Naive thymus-derived CD4-positive, alpha-beta T cell (primary cell): ENCODE measurements around the gene BCL2L13. TPM values are rescaled to one million over a fixed set of nuclear protein-coding genes. Genes with fewer than 3 reads are reported as not detected.

Source experiments
- ATAC-seq: fragments of 150-1000 bp; cut with Tn5 transposase; 2 replicates; pipeline ENCODE4 v1.10.0; 2021; ENCODE audit warnings: mild to moderate bottlenecking, moderate library complexity
- CTCF ChIA-PET: fragments of 350-600 bp; sonication (Branson Sonifier 250); formaldehyde crosslinking; loops from one replicate; lab custom pipeline; 2021; ENCODE audit warnings: antibody characterized with exemption; lab: Charles Lee
- POLR2A ChIA-PET: fragments of 350-600 bp; sonication (Branson Sonifier 250); formaldehyde crosslinking; loops from one replicate; lab custom pipeline; 2021; ENCODE audit warnings: antibody characterized with exemption, inconsistent platforms; lab: Charles Lee
- DNase-seq, 9 donors: peaks; one replicate each; pipeline versions ENCODE4 v3.0.0 to v3.0.0-alpha.2; 2020 to 2022; ENCODE audit warnings: mixed read lengths in 1 of 9
- H3K27ac ChIP-seq: one replicate; pipeline ENCODE4 v1.7.0; 2013; ENCODE audit warnings: mild to moderate bottlenecking, low read depth, low read length, moderate library complexity
- H3K27me3 ChIP-seq, 2 donors: one replicate each; pipeline ENCODE4 v1.7.0; 2013; ENCODE audit warnings: low read length in 2 of 2, mild to moderate bottlenecking in 2 of 2, moderate library complexity in 2 of 2; ENCODE audit not compliant: control insufficient read depth in 2 of 2, insufficient read depth in 2 of 2
- H3K36me3 ChIP-seq, 3 experiments: 1 replicate in 2 of 3; 2 replicates in 1 of 3; pipeline ENCODE4 v1.7.0; 2013; ENCODE audit warnings: low read length in 3 of 3, mild to moderate bottlenecking in 3 of 3, moderate library complexity in 1 of 3; ENCODE audit not compliant: insufficient read depth in 3 of 3, control insufficient read depth in 2 of 3
- H3K4me1 ChIP-seq, 2 donors: one replicate each; pipeline ENCODE4 v1.7.0; 2013; ENCODE audit warnings: low read length in 2 of 2, mild to moderate bottlenecking in 2 of 2, moderate library complexity in 1 of 2; ENCODE audit not compliant: control insufficient read depth in 2 of 2, insufficient read depth in 2 of 2
- H3K4me3 ChIP-seq: 2 replicates; pipeline ENCODE4 v1.7.0; 2013; ENCODE audit warnings: mild to moderate bottlenecking, low read length
- H3K9me3 ChIP-seq, 3 experiments: 1 replicate in 2 of 3; 2 replicates in 1 of 3; pipeline ENCODE4 v1.7.0; 2013; ENCODE audit warnings: low read length in 3 of 3; ENCODE audit not compliant: control insufficient read depth in 2 of 3
- H3K27ac Mint-ChIP-seq, 9 donors: one replicate each; pipeline ENCODE4 v1.8.0; 2020 to 2022; ENCODE audit warnings: mixed read lengths in 9 of 9, mild to moderate bottlenecking in 8 of 9, moderate library complexity in 5 of 9, inconsistent platforms in 2 of 9
- H3K27me3 Mint-ChIP-seq, 5 donors: one replicate each; pipeline ENCODE4 v1.8.0; 2021 to 2022; ENCODE audit warnings: mixed read lengths in 5 of 5, mild to moderate bottlenecking in 1 of 5
- H3K36me3 Mint-ChIP-seq, 5 donors: one replicate each; pipeline ENCODE4 v1.8.0; 2020 to 2022; ENCODE audit warnings: mixed read lengths in 5 of 5, mild to moderate bottlenecking in 3 of 5, inconsistent platforms in 1 of 5
- H3K4me1 Mint-ChIP-seq, 7 donors: one replicate each; pipeline ENCODE4 v1.8.0; 2020 to 2022; ENCODE audit warnings: mixed read lengths in 7 of 7, mild to moderate bottlenecking in 3 of 7, inconsistent platforms in 1 of 7
- H3K4me3 Mint-ChIP-seq, 10 donors: one replicate each; pipeline ENCODE4 v1.8.0; 2020 to 2022; ENCODE audit warnings: mild to moderate bottlenecking in 10 of 10, mixed read lengths in 10 of 10, moderate library complexity in 6 of 10, inconsistent platforms in 2 of 10
- H3K9me3 Mint-ChIP-seq, 11 donors: one replicate each; pipeline ENCODE4 v1.8.0; 2020 to 2022; ENCODE audit warnings: mixed read lengths in 11 of 11, mild to moderate bottlenecking in 4 of 11, inconsistent platforms in 1 of 11, moderate library complexity in 1 of 11
- intact Hi-C, 2 donors: fragments of 100-400 bp; cut with micrococcal nuclease; formaldehyde crosslinking; loops; one replicate each; pipeline ENCODE4 v1.15.1; 2023
- polyA plus RNA-seq, 2 donors: library from polyadenylated mRNA; unstranded; fragments of 300-500 nt; fragmentation: Illumina TruSeq; gene quantifications; one replicate each; pipeline ENCODE4 v1.2.3, GENCODE V29; 2021
- total RNA-seq, 6 experiments: library from RNA in 5 of 6; stranded (reverse) in 5 of 6; gene quantifications; 1 replicate in 5 of 6; 2 replicates in 1 of 6; pipeline ENCODE4 v1.2.3 and lab custom pipeline; 2021 to 2026

The BCL2L13 gene
- total and polyA plus RNA-seq, 7 experiments from 2014 or later: 21.9 to 48.0 (median 33.0) TPM

- ChIA-PET POLR2A (interaction anchor here (0.7 to 2.3 kb wide), 4 partner anchors 9 to 305 kb away, joined by 3 to 7 read pairs (median 3); partner anchors contain the start of gene BCL2L13), CTCF (interaction anchor here (1.2 to 2.4 kb wide), 3 partner anchors 11 to 32 kb away, joined by 3 to 12 read pairs (median 9); no protein-coding TSS in a partner anchor)
- Histone ChIP-seq H3K4me3 (peak within 1 kb of the TSS; percentile 64), H3K9me3 (no peaks in the 10 kb centered on the region), H3K27me3 (no peaks in the 10 kb centered on the region), H3K27ac (peak within 1 kb of the TSS; percentile 88), H3K36me3 (no peaks in the 10 kb centered on the region), H3K4me1 (peaks cover 51 to 69% of the 10 kb centered on the region in 2 donors)
- intact Hi-C loops: loop anchor here (2.0 to 5.0 kb wide), 2 partner anchors 136 to 687 kb away; partner anchors contain the start of gene BCL2L13 (in 1 of the 2)
- H3K9me3 Mint-ChIP-seq: no peaks in the 10 kb centered on the region
- DNase-seq (peak in 6 of 9 donors; percentile 25 to 58 (median 41)), ATAC-seq (peak; percentile 55)
- H3K27ac Mint-ChIP-seq: peak within 1 kb of the TSS; percentile 87 to 99 (median 96)
- peak within 1 kb of the TSS; percentile 76 to 97 (median 92) for H3K4me3 Mint-ChIP-seq
- H3K27me3 Mint-ChIP-seq: peaks cover 0 to 8% (median 0%) of the 10 kb centered on the region in 5 donors
- H3K4me1 Mint-ChIP-seq: peaks cover 54 to 87% (median 67%) of the 10 kb centered on the region in 7 donors
- H3K36me3 Mint-ChIP-seq: peaks cover 0 to 10% (median 4%) of the 10 kb centered on the region in 5 donors
Observed at GRCh38 chr22:17774206-17774925, 135.8 kb downstream of the BCL2L13 start, which contains the start of gene BID. Gene BID, minus strand, starts transcription at chr22:17774469. Its CDS starts 24,353 bp downstream, at chr22:17750116.

- Histone ChIP-seq H3K4me3 (peak overlapping the region; percentile 54), H3K4me1 (peaks cover 58 to 75% of the 10 kb centered on the region in 2 donors), H3K27me3 (no peaks in the 10 kb centered on the region), H3K36me3 (no peaks in the 10 kb centered on the region), H3K9me3 (no peaks in the 10 kb centered on the region), H3K27ac (peak overlapping the region; percentile 88)
- peak overlapping the region; percentile 68 to 97 (median 86) for H3K4me3 Mint-ChIP-seq
- H3K4me1 Mint-ChIP-seq: peaks cover 57 to 91% (median 70%) of the 10 kb centered on the region in 7 donors
- peaks cover 0 to 6% (median 0%) of the 10 kb centered on the region in 5 donors for H3K27me3 Mint-ChIP-seq
- H3K36me3 Mint-ChIP-seq: peaks cover 0 to 16% (median 7%) of the 10 kb centered on the region in 5 donors
- ChIA-PET POLR2A (interaction anchor here (0.7 to 2.3 kb wide), 4 partner anchors 9 to 305 kb away, joined by 3 to 7 read pairs (median 3); partner anchors contain the start of gene BCL2L13), CTCF (interaction anchor here (1.2 kb wide), 1 partner anchor 10 kb away, joined by 3 read pairs; no protein-coding TSS in a partner anchor)
- ATAC-seq: no peak
- H3K9me3 Mint-ChIP-seq: peaks cover 0 to 2% (median 0%) of the 10 kb centered on the region in 11 donors
- intact Hi-C loops: loop anchor here (1.0 to 5.0 kb wide), 4 partner anchors 136 to 688 kb away; partner anchors contain the start of genes BCL2L13 (in 1 of the 2) and HDHD5 (in 1 of the 2)
- peak overlapping the region; percentile 87 to 99 (median 96) for H3K27ac Mint-ChIP-seq
- DNase-seq: no peak
Observed at GRCh38 chr22:17774926-17775685, 136.5 kb downstream of the BCL2L13 start.

- intact Hi-C loops: loop anchor here (1.0 to 5.0 kb wide), 5 partner anchors 33 to 619 kb away; partner anchors contain the start of genes BCL2L13 (in 2 of the 2), ATP6V1E1 (in 1 of the 2) and HDHD5 (in 1 of the 2)
- no peaks in the 10 kb centered on the region for H3K27me3 ChIP-seq
- H3K4me1 ChIP-seq: peaks cover 63 to 81% of the 10 kb centered on the region in 2 donors
- DNase-seq (peak in 5 of 9 donors; percentile 45 to 53 (median 47)), ATAC-seq (no peak)
- peaks cover 0 to 2% (median 0%) of the 10 kb centered on the region in 11 donors for H3K9me3 Mint-ChIP-seq
- H3K27ac ChIP-seq: peak overlapping the region; percentile 88
- ChIA-PET POLR2A (interaction anchor here (0.7 to 1.0 kb wide), 2 partner anchors 11 to 47 kb away, joined by 3 to 5 read pairs; no protein-coding TSS in a partner anchor), CTCF (interaction anchor here (2.2 kb wide), 1 partner anchor 10 kb away, joined by 13 read pairs; no protein-coding TSS in a partner anchor)
- H3K36me3 ChIP-seq: no peaks in the 10 kb centered on the region
- peak overlapping the region; percentile 68 to 97 (median 86) for H3K4me3 Mint-ChIP-seq
- H3K4me1 Mint-ChIP-seq: peaks cover 53 to 91% (median 72%) of the 10 kb centered on the region in 7 donors
- peak overlapping the region; percentile 87 to 99 (median 96) for H3K27ac Mint-ChIP-seq
- peaks cover 0 to 4% (median 0%) of the 10 kb centered on the region in 5 donors for H3K27me3 Mint-ChIP-seq
- H3K36me3 Mint-ChIP-seq: peaks cover 0 to 16% (median 7%) of the 10 kb centered on the region in 5 donors
- no peaks in the 10 kb centered on the region for H3K9me3 ChIP-seq
- H3K4me3 ChIP-seq: no peak overlapping the region
Observed at GRCh38 chr22:17775781-17776465, 137.4 kb downstream of the BCL2L13 start.

- peaks cover 49 to 86% (median 73%) of the 10 kb centered on the region in 7 donors for H3K4me1 Mint-ChIP-seq
- CTCF ChIA-PET: interaction anchor here (0.6 to 2.2 kb wide), 3 partner anchors 9 to 35 kb away, joined by 3 to 13 read pairs (median 6); no protein-coding TSS in a partner anchor
- DNase-seq (peak; percentile 43 to 74 (median 68)), ATAC-seq (peak; percentile 54)
- Histone ChIP-seq H3K4me3 (peak overlapping the region; percentile 94), H3K27ac (peak overlapping the region; percentile 88), H3K27me3 (no peaks in the 10 kb centered on the region), H3K36me3 (no peaks in the 10 kb centered on the region), H3K9me3 (no peaks in the 10 kb centered on the region), H3K4me1 (peaks cover 75 to 78% of the 10 kb centered on the region in 2 donors)
- peaks cover 0 to 2% (median 0%) of the 10 kb centered on the region in 11 donors for H3K9me3 Mint-ChIP-seq
- peak overlapping the region; percentile 89 to 99 (median 96) for H3K27ac Mint-ChIP-seq
- H3K27me3 Mint-ChIP-seq: peaks cover 0 to 4% (median 0%) of the 10 kb centered on the region in 5 donors
- intact Hi-C loops: loop anchor here (1.0 to 5.0 kb wide), 6 partner anchors 10 to 620 kb away; partner anchors contain the start of genes PEX26 (in 2 of the 2), ATP6V1E1 (in 1 of the 2), BCL2L13 (in 1 of the 2) and HDHD5 (in 1 of the 2)
- peak overlapping the region; percentile 72 to 97 (median 95) for H3K4me3 Mint-ChIP-seq
- POLR2A ChIA-PET: interaction anchor here (0.6 to 1.6 kb wide), 7 partner anchors 8 to 623 kb away, joined by 3 to 5 read pairs (median 4); partner anchors contain the start of gene PEX26
- peaks cover 0 to 15% (median 7%) of the 10 kb centered on the region in 5 donors for H3K36me3 Mint-ChIP-seq
Observed at GRCh38 chr22:17777005-17777716, 138.6 kb downstream of the BCL2L13 start.

- H3K9me3 Mint-ChIP-seq: peaks cover 0 to 2% (median 0%) of the 10 kb centered on the region in 11 donors
- H3K4me3 ChIP-seq: peak overlapping the region; percentile 94
- ChIA-PET POLR2A (interaction anchor here (1.3 to 1.6 kb wide), 2 partner anchors 11 to 298 kb away, joined by 3 to 5 read pairs; no protein-coding TSS in a partner anchor), CTCF (interaction anchor here (1.1 to 2.2 kb wide), 2 partner anchors 8 to 35 kb away, joined by 6 to 13 read pairs; no protein-coding TSS in a partner anchor)
- no peaks in the 10 kb centered on the region for H3K27me3 ChIP-seq
- no peak for DNase-seq
- ATAC-seq: no peak
- no peaks in the 10 kb centered on the region for H3K9me3 ChIP-seq
- peaks cover 72 to 73% of the 10 kb centered on the region in 2 donors for H3K4me1 ChIP-seq
- peaks cover 0 to 14% (median 6%) of the 10 kb centered on the region in 5 donors for H3K36me3 Mint-ChIP-seq
- H3K4me1 Mint-ChIP-seq: peaks cover 46 to 81% (median 71%) of the 10 kb centered on the region in 7 donors
- H3K27me3 Mint-ChIP-seq: peaks cover 0 to 1% (median 0%) of the 10 kb centered on the region in 5 donors
- H3K27ac Mint-ChIP-seq: peak overlapping the region; percentile 89 to 99 (median 96)
- peak overlapping the region; percentile 72 to 97 (median 95) for H3K4me3 Mint-ChIP-seq
- no peaks in the 10 kb centered on the region for H3K36me3 ChIP-seq
- intact Hi-C loops: loop anchor here (1.0 to 5.0 kb wide), 6 partner anchors 10 to 620 kb away; partner anchors contain the start of genes PEX26 (in 2 of the 2), ATP6V1E1 (in 1 of the 2), BCL2L13 (in 1 of the 2) and HDHD5 (in 1 of the 2)
- H3K27ac ChIP-seq: peak overlapping the region; percentile 88
Observed at GRCh38 chr22:17777717-17778044, 139.1 kb downstream of the BCL2L13 start.
